Neural progenitor cell (in vitro differentiated cells): ENCODE measurements around the gene ARHGAP15.

Experiments used
- EZH2 ChIP-seq: fragments of 200-600 bp; sonication (generic); IDR thresholded peaks from 2 replicates; pipeline ENCODE4 v1.6.1; 2017; ENCODE audit warnings: antibody characterized with exemption, mild to moderate bottlenecking, moderate library complexity
- EZH2phosphoT487 ChIP-seq: fragments of 200-600 bp; sonication (generic); IDR thresholded peaks from 2 replicates; pipeline ENCODE4 v1.6.1; 2017; ENCODE audit warnings: antibody characterized with exemption
- TF ChIP-seq, protein P1 (sequence below): fragments of 200-600 bp; sonication (generic); IDR thresholded peaks from 2 replicates; pipeline ENCODE4 v1.5.1; 2017; ENCODE audit warnings: antibody characterized with exemption, mild to moderate bottlenecking

DNA sequence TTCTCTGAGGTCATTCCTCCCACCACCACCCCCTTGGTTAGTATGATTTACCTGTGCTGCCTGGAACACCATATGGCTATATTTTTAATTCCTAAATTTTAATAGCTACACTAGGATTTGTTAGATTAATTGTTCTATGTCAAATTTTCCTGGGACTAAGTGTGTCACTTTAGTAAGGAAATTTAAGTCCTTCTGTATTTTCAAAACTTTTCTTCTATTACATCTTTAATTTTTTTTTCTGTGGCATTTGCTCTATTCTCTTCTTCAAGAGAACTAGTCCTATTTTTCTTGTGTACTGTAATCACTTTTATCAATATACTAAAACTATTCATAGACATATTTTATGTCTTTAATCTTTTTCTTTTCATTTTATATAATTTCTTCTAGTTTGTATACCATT, 456.9 kb downstream of the ARHGAP15 start:
- TF ChIP-seq EZH2phosphoT487 (no peak), EZH2 (no peak)
- TF ChIP-seq, protein P1, sequence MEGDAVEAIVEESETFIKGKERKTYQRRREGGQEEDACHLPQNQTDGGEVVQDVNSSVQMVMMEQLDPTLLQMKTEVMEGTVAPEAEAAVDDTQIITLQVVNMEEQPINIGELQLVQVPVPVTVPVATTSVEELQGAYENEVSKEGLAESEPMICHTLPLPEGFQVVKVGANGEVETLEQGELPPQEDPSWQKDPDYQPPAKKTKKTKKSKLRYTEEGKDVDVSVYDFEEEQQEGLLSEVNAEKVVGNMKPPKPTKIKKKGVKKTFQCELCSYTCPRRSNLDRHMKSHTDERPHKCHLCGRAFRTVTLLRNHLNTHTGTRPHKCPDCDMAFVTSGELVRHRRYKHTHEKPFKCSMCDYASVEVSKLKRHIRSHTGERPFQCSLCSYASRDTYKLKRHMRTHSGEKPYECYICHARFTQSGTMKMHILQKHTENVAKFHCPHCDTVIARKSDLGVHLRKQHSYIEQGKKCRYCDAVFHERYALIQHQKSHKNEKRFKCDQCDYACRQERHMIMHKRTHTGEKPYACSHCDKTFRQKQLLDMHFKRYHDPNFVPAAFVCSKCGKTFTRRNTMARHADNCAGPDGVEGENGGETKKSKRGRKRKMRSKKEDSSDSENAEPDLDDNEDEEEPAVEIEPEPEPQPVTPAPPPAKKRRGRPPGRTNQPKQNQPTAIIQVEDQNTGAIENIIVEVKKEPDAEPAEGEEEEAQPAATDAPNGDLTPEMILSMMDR: no peak
